GM18867 (cell line): ENCODE results near the gene LRRC19.
A peak's percentile ranks its signal among the peaks of the same experiment; 100 is the strongest.

Experiments
- ATAC-seq: cut with Tn5 transposase; IDR thresholded peaks from one replicate; pipeline ENCODE4 v1.9.1; 2021; ENCODE audit warnings: mild to moderate bottlenecking, moderate library complexity; ENCODE audit not compliant: unreplicated experiment

The LRRC19 gene

DNA sequence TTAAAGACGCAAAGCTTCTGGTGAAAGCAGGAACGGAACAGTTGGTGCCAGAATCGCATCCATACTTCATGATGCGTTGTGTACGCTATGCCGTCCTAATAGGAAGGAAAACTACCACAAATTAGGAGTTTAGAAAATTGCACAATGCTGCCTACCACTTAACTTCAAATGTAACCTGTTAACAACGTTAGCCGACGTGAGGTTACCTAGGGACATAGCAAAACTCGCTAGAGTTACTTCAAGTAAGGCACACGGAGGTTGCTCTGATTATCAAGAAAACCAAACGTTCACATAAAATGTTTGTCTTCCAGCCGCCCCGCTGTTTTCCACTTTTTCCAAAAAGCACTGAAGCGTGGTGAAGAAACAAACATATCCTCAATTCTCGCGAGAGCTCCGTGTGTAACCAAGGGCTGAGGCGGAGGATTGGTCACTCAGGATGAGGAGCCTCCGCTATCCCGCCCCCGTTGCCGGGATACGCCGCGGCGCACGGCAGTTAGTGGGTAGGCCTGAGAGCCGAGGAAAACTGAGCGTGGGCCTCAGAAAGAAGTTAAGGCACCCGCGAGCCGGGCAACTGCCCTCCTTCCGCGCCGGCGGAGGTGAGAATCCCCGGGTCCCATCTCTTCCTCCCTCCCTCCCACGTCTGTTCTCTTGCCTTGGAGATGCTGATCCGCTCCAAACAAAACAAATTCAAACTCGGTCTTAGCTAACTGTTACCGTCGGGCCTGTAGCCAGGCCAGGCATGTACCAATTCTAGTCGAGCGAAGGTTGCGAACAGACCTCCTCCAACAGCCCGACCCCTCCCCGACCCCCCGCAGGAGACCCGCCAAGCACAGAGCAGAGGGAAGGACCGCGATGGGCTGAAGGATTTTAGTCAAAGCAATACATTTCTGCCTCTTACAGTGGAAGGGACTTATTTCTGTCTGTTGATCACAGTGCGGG is 49.3 kb downstream of the LRRC19 start, which contains the start of gene IFT74:
IFT74 (plus strand) TSS at position 492 of the 939 bp plus-strand sequence. CDS start 5,556 bp downstream, outside the sequence.
- peak; percentile 99 for ATAC-seq

- no peak for ATAC-seq
These were observed 50.1 kb downstream of the LRRC19 start for GRCh38 chr9:26955222-26955903.

DNA sequence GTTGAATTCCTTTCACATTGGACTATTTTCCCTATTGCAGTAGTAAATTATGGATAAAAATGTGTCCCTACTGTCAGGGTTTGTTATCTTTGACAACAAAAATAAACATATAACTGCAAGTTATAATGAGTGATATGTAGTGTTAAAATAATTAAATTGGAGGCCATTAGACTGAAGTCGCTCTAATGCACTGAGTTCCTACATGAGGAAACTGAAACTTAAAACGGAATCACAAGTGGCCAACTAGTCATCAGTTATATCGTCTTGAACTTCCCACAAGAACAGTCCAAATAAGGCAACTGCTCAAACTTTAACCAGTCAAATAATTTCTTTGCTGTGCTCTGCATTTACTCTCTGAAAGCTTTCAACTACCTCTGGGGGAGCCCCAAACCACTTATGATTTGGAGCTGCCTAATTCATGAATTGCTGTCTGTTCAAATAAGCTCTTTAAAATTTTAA is 51.4 kb downstream of the LRRC19 start:
- no peak for ATAC-seq

- no peak for ATAC-seq
These were observed 53.7 kb downstream of the LRRC19 start for GRCh38 chr9:26951794-26952193.

GRCh38 chr9:26950521-26950920 is 55.0 kb downstream of the LRRC19 start:
- ATAC-seq, result no peak

DNA sequence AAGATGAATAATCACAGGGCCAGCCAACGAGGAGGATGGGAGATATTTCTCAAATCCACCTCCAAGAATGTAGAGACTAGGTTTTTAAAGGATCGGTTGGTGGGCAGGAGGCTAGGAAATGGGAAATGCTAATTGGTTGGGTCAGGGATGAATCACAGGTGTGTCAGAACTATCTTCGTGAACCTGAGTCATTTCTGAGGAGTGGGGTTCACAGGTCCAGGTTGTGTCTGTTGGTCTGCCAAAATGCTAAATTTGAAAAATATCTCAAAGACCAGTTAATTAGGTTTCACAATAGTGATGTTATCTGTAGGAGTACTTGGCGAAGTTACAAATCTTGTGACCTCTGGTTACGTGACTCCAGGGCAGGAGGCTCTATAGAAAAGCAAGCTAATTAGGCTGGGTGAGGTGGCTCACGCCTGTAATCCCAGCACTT is 55.8 kb downstream of the LRRC19 start:
- ATAC-seq, result no peak

GRCh38 chr9:26947736-26948135 is 57.7 kb downstream of the LRRC19 start:
- no peak for ATAC-seq

DNA sequence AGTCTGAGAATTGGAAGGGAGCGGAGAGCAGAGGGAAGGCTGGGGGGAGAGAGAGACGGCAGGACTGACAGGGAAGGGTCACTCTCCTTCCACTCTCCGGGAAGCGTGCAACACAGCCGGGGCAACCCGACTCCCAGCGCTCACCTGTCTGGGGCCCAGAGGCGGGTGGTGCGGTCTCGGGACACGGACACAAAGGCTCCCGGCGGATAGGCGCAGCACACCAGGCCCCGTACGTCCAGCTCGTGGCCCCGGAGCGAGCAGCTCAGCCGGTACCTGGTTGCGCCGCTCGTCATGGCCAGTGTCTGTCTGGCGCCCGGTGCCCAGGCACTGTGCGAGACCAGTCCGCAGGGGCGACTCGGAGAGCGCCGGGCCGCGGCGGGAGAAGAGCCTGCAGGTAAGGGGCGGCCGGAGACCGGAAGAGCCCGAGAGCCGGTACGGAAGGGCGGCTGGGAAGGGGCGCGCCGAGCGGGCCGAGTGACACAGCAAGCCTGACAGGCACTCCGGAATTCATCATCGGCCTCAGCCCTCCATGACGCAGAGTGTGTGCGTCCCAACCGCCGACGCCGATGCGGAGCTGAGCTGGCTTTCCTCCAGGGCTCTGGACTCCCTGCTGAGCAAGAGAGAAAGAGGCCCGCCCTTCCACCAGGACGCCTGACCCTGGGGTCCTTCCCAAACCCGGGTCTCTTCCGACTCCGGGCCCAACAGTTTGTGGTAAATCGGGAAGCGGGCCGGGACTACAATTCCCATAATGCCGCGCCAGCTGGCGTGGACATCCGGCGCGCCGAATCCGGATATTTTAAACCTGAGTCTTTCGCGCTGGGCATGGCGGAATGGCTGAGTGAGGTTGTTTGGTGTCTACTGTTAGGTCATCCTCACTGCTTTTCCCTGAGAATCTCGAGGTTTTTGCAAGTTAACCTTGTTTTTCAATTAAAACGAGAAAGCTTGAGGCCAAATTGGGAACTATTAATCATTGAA is 58.4 kb downstream of the LRRC19 start, which contains the start of gene PLAA:
PLAA (minus strand) TSS at position 490 of the 975 bp plus-strand sequence; CDS start at position 293, 197 bp downstream.
- ATAC-seq, result peak; percentile 98

DNA sequence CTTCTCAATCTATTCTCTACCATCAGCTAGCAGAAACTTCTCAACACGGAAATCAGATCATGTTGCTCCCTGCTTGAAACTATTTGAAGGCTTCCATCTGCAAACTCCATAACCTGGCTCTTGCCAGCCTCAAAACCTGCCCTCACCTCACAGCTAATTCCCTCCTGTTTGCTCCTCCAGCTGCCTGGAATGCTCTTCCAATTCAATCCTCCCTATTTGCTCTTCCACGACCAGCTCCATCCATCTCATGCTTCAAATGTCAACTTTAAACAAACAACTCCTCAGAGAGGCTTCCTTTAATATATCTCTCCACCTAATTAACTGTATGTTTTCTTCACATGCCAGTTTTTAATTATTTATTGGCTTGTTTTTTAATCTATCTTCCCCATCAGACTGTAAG is 59.9 kb downstream of the LRRC19 start:
- no peak for ATAC-seq
